C4-2B (cell line): Measurements from ENCODE around the gene HES2.
"Not testable (repeated sequence)": the region's sequence is repeated elsewhere in the genome, so short reads cannot be mapped to it uniquely, and the experiment has no call there.

Experiments used
- H3K27ac ChIP-seq: fragments of 450-650 bp; 2 replicates; pipeline ENCODE4 v1.5.1; 2017
- ZFX ChIP-seq: fragments of 450-650 bp; IDR thresholded peaks from 2 replicates; pipeline ENCODE4 v1.6.1; 2017
- TF ChIP-seq, protein P1 (sequence below): fragments of 450-650 bp; conservative IDR thresholded peaks from 2 replicates; pipeline ENCODE4 v1.5.1; 2017; ENCODE audit warnings: mild to moderate bottlenecking

The HES2 gene

DNA sequence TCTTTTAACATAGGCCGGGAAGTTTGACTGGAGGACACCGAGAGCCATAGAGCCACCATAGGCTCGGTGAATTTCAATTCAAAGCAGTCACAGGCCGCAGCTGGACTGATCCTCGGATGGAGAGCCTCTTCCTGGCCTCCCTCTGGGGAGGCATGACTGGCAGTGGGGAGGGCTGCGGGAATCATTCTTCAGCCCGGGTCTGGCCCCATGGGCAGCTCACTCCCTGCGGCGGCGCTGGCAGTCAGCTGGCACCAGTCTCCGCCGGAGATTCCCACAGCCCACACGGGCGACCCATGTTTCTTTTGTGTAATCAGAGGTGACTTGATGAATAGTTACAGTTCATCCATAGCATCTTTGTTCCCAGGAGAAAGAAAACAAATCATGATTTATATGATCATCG, 15.4 kb upstream of the HES2 start:
- no peak overlapping the region for H3K27ac ChIP-seq
- TF ChIP-seq ZFX = no peak
- TF ChIP-seq, protein P1, sequence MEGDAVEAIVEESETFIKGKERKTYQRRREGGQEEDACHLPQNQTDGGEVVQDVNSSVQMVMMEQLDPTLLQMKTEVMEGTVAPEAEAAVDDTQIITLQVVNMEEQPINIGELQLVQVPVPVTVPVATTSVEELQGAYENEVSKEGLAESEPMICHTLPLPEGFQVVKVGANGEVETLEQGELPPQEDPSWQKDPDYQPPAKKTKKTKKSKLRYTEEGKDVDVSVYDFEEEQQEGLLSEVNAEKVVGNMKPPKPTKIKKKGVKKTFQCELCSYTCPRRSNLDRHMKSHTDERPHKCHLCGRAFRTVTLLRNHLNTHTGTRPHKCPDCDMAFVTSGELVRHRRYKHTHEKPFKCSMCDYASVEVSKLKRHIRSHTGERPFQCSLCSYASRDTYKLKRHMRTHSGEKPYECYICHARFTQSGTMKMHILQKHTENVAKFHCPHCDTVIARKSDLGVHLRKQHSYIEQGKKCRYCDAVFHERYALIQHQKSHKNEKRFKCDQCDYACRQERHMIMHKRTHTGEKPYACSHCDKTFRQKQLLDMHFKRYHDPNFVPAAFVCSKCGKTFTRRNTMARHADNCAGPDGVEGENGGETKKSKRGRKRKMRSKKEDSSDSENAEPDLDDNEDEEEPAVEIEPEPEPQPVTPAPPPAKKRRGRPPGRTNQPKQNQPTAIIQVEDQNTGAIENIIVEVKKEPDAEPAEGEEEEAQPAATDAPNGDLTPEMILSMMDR = no peak

DNA sequence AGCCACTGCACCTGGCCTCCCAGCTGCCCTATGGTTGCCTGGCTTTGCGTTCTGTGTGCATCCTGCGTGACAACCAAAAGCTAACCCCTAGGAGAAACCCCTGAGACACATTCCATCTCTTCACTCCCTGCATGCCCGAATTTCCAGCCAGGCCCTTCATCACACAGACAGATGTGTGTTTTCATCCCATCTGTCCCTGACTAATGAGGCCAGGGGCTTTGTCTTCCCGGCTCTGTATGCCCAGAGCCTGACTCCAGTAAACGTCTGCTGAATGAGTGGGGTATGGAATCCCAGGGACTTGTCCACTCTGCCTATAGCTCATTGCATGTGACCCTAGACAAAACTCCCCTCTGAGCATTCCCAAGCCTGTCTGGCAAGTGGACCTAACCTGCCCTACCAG, 14.5 kb upstream of the HES2 start:
- no peak overlapping the region for H3K27ac ChIP-seq
- TF ChIP-seq, protein P1 = no peak
- no peak for TF ChIP-seq ZFX

DNA sequence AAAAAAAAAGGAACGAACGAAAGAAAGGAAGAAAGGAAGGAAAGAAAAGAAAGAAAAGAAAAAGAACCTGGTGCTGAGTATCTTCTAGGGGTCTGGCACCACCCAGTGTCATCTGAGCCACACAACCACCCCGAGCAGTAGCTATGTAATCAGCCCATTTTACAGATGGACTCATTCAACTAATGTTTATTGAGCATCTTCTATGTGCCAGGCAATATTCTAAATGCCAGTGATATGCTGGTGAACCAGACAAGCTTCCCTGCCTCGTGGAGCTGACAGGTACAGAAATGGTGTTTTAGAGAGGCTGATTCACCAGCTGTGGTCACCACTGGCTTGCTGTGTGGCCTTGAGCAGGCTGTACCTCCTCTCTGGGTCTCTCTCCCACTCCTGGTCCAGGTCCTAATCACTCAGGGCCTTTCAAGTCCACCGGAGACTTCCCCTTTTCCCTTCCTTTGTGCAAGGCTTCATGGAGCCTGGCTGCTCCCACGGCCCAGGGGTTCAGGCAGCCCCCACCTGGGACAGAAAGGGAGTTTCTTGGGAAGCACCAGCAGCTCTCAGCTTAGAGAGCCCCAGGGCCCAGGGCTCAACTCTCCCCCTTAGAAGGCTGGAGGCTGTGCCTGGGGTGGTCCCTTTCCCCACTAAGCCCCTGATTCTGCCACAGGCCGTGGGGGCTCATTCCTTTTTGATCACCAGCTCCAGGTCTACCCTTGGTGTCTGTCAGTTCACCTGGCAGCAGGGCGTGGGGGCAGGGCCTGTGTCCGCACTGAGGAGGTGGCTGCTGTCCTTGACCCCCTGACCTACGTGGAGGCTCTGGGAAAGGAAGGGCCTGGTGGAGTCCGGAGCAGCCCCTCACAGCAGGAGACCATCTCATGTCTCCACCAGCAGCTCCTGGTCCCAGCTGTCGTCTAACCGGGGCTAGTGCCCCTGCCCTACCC, 12.2 kb upstream of the HES2 start:
- H3K27ac ChIP-seq = not testable (repeated sequence)

DNA sequence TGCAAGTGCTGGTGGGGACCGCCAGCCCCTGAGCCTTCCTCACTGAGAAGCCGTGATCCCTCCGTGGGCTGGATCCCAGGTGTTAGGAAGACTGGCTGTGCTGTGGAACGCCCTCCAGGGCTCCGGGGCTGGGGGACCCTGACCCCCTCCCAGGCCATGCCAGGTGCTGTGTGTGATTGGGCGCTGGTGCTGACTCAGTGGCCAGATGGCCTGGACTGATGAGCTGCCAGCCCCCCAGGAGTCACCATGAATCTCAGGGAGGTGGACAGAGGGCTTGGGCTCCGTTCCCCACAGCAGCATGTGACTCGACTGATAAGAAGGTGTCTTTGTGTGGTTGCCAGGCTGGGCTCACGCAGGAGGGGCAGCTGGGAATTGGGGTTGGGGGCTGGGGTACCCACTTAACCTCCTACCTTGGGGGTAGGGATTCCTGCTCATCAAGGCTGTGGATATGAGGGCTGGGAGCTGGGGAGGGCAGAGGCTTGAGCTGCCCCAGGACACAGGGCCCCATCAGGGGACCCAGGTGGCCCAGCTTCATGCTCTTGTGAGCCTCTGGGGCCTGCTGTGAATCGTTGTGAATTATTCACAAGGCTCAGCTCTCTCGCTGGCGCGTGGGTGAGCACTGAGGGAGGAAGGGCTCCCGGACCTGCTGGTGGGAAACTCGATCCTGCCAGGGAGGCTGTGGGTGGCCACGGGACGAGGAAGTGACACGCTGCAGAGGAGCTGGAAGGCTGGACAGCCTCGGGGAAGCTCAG, 10.1 kb upstream of the HES2 start:
- peak overlapping the region; percentile 63 for H3K27ac ChIP-seq

DNA sequence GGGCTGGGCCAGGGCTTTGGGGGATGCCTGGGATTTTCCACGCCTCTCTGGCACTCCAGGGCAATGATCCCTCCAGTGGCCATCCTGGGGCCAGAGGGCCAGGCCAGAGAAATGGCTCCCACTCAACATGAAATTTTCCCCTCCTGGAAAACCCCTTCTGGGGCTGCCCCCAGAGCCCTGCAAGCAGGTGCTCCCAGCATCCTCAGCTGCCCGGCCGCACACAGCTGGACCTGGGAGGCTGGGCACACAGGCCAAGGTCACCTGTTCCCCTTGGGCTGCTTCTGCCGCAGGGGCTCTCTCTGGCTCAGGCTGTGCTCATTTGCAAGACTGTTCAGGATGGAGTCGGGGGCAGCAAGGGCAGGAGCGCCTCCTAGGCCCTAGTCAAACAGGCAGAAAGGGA, 8.7 kb upstream of the HES2 start:
- peak overlapping the region; percentile 69 for H3K27ac ChIP-seq

DNA sequence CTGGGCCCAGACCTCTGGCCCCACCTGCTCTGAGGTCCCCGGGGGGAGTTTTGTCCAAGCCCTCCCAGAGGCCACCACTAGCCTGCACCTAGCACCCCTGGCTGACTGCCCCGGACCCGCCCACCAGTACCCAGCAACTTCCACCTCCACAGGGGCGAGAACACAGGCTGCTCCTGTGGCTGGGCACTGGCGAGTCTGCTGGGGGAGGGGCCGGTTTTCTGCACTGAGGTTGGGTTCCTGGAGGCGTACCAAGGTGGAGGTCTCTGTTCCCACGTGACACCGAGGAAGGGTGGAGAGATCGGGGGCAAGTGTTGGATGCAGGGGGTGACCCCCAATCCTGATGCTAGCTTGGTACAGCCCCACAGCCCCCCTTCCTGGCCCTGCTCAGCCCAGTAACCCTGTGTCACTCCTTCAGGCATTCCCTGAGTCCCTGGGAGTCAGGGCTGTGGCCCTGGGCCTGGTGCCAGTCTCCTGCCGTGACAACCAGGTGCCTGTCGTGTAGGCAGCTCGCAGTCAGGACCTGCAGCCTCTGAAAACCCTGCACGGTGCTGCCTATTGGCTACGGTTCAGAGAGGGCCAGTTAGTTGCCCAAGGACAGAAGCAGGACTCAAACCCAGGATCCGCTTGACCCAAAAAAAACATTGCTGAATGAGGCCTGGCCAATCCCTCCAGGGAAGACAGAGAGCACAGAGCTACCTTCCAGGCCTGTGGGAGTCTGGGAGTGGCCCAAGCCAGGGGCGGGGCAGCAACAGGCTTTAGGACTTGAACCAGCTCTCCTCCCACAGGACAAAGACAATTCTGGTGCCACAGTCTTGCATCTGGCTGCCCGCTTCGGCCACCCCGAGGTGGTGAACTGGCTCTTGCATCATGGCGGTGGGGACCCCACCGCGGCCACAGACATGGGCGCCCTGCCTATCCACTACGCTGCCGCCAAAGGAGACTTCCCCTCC, 8.0 kb upstream of the HES2 start:
- peak overlapping the region; percentile 69 for H3K27ac ChIP-seq
- TF ChIP-seq, protein P1 = no peak
- TF ChIP-seq ZFX = no peak

DNA sequence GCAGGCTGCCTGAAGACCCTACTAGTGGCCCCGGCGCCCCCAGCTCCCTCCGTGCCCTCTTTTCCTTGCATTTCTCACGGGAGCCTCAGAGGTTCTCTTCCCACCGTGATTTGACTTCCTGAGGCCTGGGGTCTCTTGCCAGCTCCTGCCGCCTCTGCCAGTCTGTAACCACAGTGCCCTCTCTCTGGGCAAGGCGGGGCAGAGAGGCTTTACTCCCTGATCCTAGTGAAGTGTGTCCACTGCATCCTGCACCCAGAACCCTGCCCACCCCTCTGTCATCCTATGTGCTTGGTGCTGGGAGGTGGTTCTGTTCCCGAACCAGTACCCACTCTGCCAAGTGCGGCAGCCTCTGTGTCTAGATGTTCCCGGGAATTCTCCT, 7.2 kb upstream of the HES2 start:
- no peak for TF ChIP-seq ZFX
- TF ChIP-seq, protein P1 = no peak
- peak overlapping the region; percentile 69 for H3K27ac ChIP-seq

DNA sequence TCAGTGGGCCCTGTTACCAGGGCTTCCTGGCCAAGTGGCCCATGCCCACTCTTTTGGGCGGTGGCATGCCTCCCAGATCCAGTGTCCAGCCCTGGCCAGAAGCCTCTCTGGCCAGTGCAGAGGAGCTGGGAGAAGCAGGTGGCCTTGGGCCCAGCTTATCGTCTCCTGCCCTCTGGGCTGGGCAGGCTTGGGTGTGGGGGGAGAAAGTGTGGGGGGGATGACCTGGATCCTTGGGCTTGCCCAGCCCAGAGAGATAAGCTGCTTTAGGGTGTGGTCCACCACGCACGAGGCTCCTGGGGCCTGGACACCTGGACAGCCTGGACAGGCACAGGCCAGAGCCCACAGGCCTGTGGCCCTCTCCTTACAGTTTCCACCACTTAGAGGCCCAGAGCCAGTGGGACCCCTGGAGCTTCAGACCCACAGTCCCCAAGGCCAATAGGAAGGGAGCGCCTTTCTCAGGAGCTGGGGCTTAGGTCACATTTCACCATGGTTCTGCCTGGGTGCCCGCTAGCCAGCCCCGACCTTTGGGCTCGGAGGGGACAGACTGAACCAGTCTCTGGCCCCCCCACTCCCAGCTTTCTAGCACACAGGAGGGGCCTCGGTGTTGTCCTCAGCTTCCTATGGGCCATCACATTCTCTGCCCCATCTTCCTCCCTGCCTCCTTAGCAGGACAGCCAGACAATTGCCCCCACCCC, 6.7 kb upstream of the HES2 start:
- peak overlapping the region; percentile 69 for H3K27ac ChIP-seq

More for the DNA sequence above, 6.7 kb upstream of the HES2 start:
- no peak for TF ChIP-seq ZFX
- TF ChIP-seq, protein P1 = no peak
